GM18858 (cell line): ENCODE data around the gene DNAJC6.
"Not testable (repeated sequence)": the region's sequence is repeated elsewhere in the genome, so short reads cannot be mapped to it uniquely, and the experiment has no call there.

ENCODE experiments used
- ATAC-seq: cut with Tn5 transposase; IDR thresholded peaks from one replicate; pipeline ENCODE4 v1.9.1; 2021; ENCODE audit not compliant: unreplicated experiment

The DNAJC6 gene

DNA sequence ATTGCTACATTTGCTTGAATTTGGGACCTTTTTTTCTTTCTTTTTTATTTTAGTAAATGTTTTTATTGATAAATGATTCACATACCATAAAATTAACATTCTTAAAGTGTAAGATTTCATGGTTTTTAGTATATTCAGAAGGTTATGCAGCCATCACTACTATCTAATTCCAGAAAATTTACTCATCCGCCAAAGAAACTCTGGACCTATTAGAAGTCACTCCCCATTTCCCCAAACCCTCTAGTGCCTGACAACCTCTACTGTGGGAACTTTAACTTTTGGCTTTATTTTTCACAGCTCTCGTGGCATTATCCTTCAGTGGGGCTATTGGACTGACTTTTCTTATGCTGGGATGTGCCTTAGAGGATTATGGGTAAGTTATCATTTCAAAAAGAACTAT is 115.7 kb downstream of the DNAJC6 start:
- no peak for ATAC-seq

- no peak for ATAC-seq
Measured at GRCh38 chr1:65425697-65426096, 116.4 kb downstream of the DNAJC6 start.

DNA sequence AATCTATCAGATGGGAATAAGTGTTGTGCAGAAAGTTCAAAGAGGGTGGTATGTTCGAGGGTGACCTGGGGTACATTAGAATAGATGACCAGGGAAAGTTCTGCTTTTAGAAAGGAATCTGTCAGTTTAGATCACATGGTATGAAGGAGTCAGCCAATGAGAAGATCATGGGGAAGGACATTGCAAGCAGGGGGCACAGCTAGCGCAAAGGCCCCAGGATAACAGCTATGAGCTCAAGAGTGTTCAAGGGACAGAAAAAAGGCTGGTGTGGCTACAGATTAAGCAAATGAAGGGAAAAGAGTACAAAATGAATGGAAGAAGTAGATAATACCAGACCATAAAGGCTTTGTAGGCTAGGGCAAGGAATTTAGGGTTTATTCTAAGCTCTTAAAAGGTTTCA is 119.7 kb downstream of the DNAJC6 start:
- ATAC-seq: no peak

DNA sequence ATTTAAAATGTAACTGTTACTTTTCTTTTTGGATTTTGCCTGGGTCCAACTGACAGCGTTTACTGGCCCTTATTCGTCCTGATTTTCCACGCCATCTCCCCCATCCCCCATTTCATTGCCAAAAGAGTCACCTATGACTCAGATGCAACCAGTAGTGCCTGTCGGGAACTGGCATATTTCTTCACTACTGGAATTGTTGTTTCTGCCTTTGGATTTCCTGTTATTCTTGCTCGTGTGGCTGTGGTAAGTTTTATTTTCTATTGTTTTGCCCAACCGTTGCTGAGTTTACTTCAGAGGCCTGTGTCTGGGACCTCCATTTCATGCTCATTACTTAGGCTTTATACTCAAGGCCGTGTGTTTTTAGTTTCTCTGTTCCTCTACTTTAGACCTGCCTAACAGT is 120.5 kb downstream of the DNAJC6 start:
- no peak for ATAC-seq

GRCh38 chr1:65431111-65431705 is 121.9 kb downstream of the DNAJC6 start:
- no peak for ATAC-seq

- no peak for ATAC-seq
Measured at GRCh38 chr1:65432918-65433317, 123.6 kb downstream of the DNAJC6 start.

- no peak for ATAC-seq
Measured at GRCh38 chr1:65434255-65434654, 124.9 kb downstream of the DNAJC6 start.

DNA sequence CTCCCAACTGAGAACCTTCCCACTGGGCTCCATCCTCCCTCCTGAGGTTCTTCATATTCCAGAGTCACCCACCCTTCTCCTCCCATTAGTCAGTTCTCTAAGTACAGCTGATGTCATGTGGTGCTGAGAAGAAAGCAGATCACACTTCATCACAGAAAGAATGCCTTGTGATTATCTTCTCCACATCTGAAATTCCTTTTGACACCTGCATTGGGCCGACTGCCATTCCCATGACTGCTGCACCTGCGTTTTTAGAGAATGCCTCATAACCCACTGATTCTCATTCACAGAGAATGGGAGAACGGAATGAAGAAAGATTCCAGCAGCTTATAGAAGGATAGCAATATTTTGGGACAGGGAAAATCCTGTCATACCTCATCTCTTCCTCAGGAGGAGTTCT is 125.4 kb downstream of the DNAJC6 start:
- no peak for ATAC-seq

DNA sequence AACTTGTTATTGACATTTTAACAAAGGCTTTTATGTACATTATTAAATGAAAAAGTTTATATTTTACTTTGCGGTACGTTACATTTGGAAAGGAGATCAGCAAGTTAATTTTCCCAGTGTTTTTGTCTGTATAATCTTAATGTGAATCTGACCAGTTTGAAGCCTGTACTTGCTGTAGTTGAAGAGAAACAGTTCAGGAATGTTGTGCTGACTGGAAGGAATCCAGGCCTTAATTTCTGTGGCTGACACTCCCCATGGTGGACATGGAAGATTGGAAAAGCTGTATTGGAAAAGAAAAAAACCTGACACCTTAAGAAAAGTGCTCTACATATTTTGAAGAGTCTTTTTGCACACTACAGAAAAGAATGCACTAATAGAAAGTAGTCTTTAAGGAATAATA is 126.6 kb downstream of the DNAJC6 start:
- no peak for ATAC-seq

DNA sequence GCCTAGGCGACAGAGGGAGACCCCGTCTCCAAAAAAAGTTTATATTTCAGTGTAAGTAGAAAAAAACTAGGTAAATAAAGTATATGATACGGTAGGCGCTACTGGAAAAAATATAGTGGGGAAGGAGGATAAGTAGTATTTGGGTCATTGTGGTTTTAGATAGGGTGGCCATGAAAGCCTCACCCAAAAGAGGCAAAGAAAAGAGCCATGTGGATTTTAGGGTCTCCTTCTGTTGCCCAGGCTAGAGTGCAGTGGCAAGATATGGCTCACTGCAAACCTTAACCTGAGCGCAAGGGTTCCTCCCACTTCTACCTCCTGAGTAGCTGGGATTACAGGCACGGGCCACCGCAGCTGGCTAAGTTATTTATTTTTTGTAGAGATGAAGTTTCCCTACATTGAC is 128.3 kb downstream of the DNAJC6 start:
- no peak for ATAC-seq

- ATAC-seq: no peak
Measured at GRCh38 chr1:65440322-65440900, 131.1 kb downstream of the DNAJC6 start.

GRCh38 chr1:65440915-65441314 is 131.6 kb downstream of the DNAJC6 start:
- ATAC-seq: no peak

DNA sequence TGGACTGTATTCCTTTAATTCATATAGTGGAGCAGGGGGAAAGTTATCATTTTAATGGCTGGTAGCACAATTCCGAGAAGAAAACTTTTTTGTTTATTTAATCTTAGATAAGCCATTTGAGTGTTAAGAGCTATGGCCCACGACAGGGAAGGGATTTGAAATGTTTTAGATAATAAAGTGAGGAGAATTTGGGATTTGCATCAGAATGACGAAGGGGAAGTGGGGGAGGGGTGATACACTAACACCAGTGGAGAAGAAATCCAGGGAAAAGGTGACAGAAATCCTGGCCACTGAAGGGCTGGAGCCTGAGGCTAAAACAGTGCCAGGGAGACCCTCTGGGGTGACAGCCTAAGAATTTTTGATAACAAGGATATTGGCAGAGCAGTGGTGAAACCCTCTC is 132.1 kb downstream of the DNAJC6 start:
- no peak for ATAC-seq

GRCh38 chr1:65442442-65442841 is 133.1 kb downstream of the DNAJC6 start:
- no peak for ATAC-seq

- no peak for ATAC-seq
Measured at GRCh38 chr1:65443647-65444046, 134.3 kb downstream of the DNAJC6 start.

DNA sequence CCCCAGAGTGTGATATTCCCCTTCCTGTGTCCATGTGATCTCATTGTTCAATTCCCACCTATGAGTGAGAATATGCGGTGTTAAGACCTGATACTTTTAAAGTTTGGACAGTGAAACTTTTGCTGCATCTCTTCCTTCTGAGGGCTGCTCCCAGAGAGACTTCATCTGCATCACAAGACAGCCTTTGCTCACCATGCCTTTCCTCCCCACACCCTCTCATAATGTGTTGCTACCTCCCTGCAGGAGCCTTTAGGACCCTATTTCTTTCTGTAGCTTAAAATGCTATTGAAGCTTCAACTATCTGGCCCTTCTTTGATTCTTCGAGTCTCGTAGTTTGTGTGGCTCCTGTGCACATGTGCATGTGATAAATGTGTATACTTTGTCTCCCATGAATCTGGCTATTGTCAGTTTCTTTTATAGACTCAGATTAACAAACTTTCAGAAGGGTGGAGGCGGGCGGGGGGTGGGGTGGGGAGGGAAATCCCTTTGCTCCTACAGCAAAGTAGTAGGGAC is 134.8 kb downstream of the DNAJC6 start:
- ATAC-seq: no peak

GRCh38 chr1:65445837-65446236 is 136.5 kb downstream of the DNAJC6 start:
- ATAC-seq: no peak

DNA sequence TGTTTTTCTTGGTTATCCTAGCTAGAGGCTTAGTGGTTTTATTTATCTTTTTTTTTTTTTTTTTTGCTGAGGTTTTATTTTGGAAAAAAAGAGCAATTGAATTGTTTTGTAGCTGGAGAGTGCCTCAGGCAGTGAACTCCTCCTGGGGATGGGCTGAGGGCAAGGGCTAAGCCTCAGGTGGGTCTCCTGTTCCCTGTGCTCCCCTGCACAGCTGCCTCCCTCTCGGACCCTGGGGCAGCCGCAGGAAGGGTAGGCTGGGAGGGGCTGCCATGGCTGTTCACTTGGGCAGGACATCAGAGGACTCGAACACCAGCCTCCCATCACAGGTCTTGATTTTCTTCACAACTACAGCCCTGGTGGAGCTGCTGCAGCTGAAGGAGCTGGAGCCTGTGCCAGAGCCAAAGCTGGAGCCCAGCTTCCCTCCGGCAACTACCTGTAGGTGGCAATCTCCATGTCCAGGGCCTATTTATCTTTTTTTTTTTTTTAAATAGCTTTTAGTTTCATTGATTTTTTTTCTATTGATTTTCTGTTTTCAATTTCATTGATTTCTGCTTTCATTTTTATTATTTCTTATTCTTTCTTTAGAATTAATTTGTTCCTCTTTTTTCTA is 140.0 kb downstream of the DNAJC6 start:
- no peak for ATAC-seq

DNA sequence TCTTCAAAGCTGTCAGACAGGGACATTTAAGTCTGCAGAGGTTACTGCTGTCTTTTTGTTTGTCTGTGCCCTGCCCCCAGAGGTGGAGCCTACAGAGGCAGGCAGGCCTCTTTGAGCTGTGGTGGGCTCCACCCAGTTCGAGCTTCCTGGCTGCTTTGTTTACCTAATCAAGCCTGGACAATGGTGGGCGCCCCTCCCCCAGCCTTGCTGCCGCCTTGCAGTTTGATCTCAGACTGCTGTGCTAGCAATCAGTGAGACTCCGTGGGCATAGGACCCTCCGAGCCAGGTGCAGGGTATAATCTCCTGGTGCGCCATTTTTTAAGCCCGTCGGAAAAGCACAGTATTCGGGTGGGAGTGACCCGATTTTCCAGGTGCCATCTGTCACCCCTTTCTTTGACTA is 146.3 kb downstream of the DNAJC6 start:
- not testable (repeated sequence) for ATAC-seq

GRCh38 chr1:65456481-65456880 is 147.1 kb downstream of the DNAJC6 start:
- ATAC-seq: no peak

DNA sequence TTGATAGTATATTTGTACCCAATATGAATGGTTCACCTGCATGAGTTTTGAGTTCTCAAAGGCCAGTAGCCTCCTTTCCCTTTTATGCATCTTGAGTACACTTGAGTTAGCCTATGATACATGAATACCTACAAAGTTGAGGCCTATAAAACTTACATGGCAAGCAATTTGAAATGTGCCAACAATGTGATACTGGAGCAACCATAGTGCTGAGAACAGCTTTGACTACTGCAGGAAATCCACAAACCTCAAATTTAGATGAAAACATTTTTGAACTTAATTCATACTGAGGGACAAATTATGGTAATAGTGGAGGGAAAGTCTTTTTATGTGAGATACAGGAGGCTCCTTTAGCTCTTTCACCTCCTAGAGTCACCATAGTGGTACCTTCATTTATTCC is 148.5 kb downstream of the DNAJC6 start:
- no peak for ATAC-seq

DNA sequence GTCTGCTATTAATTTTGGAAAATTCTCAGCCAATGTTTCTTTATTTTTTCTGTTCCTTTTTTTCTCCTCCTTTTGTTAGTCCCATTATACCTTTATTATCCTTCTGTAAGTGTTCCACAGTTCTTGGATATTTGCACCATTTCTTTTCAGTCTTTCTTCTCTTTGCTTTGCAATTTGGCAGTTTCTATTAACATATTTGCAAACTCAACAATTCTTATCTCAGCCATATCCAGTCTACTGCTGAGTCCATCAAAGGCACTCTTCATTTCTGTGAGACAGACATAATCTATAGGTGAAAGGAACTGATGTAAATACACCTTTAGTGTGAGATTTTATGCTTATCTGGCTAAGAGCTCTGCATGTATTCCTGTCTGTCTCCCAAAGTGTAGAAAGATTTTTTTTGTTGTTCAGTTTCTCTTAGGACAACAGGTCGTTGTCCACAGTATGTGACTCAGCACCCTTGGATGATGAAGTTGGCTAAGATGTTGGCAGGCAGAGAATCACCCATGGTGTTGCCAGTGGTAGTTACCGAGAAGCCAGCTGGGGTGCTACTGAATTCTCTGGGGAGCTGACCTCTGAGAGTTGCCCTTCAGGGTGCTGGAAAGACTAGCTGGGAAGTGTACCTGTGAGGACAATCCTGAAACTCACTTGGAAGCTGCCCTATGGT is 149.5 kb downstream of the DNAJC6 start:
- no peak for ATAC-seq
